Rectal smooth muscle tissue (tissue), 1 donor: ENCODE results near the gene CCDC82.

ENCODE experiments used
- H3K27ac ChIP-seq: one replicate; pipeline ENCODE4 v1.7.0; 2013; ENCODE audit warnings: low read depth, low read length, inconsistent platforms
- H3K27me3 ChIP-seq: one replicate; pipeline ENCODE4 v1.7.0; 2013; ENCODE audit warnings: low read length; ENCODE audit not compliant: control insufficient read depth, insufficient read depth
- H3K36me3 ChIP-seq: one replicate; pipeline ENCODE4 v1.7.0; 2013; ENCODE audit warnings: low read length; ENCODE audit not compliant: control insufficient read depth, insufficient read depth
- H3K4me1 ChIP-seq: one replicate; pipeline ENCODE4 v1.7.0; 2013; ENCODE audit warnings: low read length; ENCODE audit not compliant: control insufficient read depth, insufficient read depth
- H3K4me3 ChIP-seq: one replicate; pipeline ENCODE4 v1.7.0; 2013; ENCODE audit warnings: low read length
- H3K9ac ChIP-seq: one replicate; pipeline ENCODE4 v1.7.0; 2013; ENCODE audit warnings: low read length

CCDC82 gene

GRCh38 chr11:96356848-96357247, 32.9 kb downstream of the CCDC82 start:
- H3K36me3 ChIP-seq = peaks cover 7% of the 10 kb centered on the region
- no peak overlapping the region for H3K4me3 ChIP-seq
- H3K9ac ChIP-seq = no peak overlapping the region
- H3K27me3 ChIP-seq = no peaks in the 10 kb centered on the region
- no peak overlapping the region for H3K27ac ChIP-seq
- H3K4me1 ChIP-seq = no peaks in the 10 kb centered on the region

- no peaks in the 10 kb centered on the region for H3K27me3 ChIP-seq
- H3K27ac ChIP-seq = peak within 1 kb of the TSS; percentile 83
- peaks cover 9% of the 10 kb centered on the region for H3K4me1 ChIP-seq
- H3K4me3 ChIP-seq = peak within 1 kb of the TSS; percentile 98
- peak within 1 kb of the TSS; percentile 51 for H3K9ac ChIP-seq
- no peaks in the 10 kb centered on the region for H3K36me3 ChIP-seq
Observed at GRCh38 chr11:96342961-96343711, 46.6 kb downstream of the CCDC82 start, which contains the start of gene MAML2. MAML2 (minus strand) TSS chr11:96343195; CDS start chr11:96341895, 1,300 bp downstream.

DNA sequence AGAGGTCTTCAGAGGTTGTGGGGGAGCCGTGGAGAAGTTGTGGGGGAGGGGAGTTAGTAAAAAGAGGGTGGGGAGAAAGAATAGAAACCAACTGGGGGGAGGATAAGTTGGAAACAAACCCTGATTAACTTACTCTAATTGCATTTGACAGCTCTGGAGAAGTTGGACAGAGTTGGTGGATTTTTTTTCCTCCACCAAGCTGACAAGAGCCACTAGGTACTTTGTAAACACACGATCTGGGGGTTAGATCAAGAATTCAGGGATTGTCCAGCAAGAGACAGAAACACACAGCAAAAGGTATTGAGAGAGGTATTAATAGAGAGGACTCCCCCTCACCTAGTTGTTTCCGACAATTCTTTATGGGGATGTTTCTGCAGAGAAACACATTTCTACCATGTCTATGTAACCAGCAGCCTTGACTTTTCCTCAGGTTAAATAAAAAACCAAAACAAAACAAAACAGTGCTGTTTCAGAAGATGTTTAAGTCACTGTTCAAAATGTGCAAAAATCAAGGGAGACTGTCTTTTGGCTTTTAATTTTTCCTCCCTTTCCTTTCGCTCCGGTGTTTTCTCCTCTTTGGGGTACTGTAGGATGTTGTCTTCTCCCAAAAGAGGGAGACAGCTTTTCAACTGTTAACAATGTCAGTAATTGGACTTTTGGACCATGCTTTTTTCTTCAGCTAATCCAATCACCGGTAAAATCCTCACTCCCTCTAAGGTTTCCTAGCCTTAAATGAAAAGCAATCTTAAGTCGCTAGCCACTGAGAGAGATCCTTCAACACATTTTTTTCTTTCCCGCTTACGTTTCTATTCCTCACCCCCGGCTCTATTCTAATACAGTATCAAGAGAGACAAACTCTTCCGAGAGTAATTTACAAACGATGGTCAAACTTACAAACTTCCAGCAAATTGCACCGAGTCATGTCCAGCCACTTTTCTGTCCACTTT, 47.4 kb downstream of the CCDC82 start:
- H3K4me3 ChIP-seq = peak overlapping the region; percentile 98
- H3K27ac ChIP-seq = peak overlapping the region; percentile 83
- H3K9ac ChIP-seq = peak overlapping the region; percentile 51
- H3K4me1 ChIP-seq = peaks cover 9% of the 10 kb centered on the region
- no peaks in the 10 kb centered on the region for H3K36me3 ChIP-seq
- no peaks in the 10 kb centered on the region for H3K27me3 ChIP-seq

- no peak overlapping the region for H3K9ac ChIP-seq
- H3K4me1 ChIP-seq = peaks cover 9% of the 10 kb centered on the region
- no peaks in the 10 kb centered on the region for H3K27me3 ChIP-seq
- no peak overlapping the region for H3K27ac ChIP-seq
- no peaks in the 10 kb centered on the region for H3K36me3 ChIP-seq
- peak overlapping the region; percentile 98 for H3K4me3 ChIP-seq
Observed at GRCh38 chr11:96341211-96342013, 48.3 kb downstream of the CCDC82 start.

DNA sequence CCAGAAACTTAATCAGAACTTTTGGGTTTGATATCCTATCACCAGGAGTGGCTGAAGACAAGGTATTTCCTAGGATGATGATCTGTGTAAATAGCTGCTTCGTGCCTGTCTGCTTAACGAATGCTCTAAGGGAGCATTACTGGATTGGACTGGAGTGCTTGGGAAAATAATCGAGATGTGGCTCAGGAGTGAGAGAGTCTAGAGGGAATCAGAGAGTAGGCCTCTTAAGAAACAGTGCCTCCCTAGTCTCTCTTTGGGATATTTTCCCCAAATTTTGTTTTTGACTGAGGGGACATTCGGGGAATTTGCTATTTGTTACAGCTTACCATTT, 49.2 kb downstream of the CCDC82 start:
- peaks cover 9% of the 10 kb centered on the region for H3K4me1 ChIP-seq
- peak overlapping the region; percentile 98 for H3K4me3 ChIP-seq
- no peaks in the 10 kb centered on the region for H3K36me3 ChIP-seq
- no peak overlapping the region for H3K9ac ChIP-seq
- H3K27ac ChIP-seq = peak overlapping the region; percentile 70
- no peaks in the 10 kb centered on the region for H3K27me3 ChIP-seq

DNA sequence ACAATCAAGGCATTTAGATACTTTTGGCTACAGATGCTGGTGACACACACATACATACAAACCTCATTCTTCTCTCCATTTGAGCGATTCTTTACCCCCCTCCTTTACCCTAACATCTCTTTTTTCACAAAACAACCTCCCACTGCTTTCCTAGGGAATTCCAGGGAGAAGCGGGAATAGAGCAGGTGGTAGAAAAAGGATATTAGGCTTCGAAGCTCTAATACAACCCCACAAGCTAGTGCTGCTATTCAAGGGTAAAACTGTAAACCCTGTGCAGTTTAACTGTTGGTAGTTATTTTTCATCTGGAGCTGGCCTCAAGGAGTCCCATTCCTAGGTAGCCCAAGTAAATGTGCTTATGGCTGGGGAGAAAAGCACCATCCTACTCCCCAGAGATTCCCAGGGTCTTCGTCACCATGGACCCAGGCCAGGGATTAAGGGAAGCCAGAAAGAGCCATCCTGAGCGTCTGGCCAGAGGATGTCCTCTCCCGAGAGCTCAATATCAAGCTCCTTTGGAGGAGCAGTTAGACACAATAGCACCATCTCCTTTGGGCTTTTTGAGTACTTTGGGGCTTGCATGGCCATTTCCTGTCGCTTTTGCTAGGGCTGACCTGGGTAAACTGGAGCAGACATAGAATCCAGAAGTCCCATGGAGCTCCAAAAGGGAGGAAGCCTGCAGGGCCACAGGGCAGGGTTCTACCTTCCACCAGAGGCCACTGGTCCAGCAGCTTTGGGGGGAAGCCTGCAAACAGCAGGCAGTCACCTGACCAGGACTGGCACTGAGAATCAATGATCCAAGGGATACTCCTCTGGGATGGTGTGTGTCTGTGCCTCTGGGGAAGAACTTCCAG, 49.8 kb downstream of the CCDC82 start:
- Histone ChIP-seq H3K4me1 (peaks cover 9% of the 10 kb centered on the region), H3K4me3 (peak overlapping the region; percentile 98), H3K27me3 (no peaks in the 10 kb centered on the region), H3K36me3 (no peaks in the 10 kb centered on the region), H3K27ac (peak overlapping the region; percentile 70), H3K9ac (no peak overlapping the region)

DNA sequence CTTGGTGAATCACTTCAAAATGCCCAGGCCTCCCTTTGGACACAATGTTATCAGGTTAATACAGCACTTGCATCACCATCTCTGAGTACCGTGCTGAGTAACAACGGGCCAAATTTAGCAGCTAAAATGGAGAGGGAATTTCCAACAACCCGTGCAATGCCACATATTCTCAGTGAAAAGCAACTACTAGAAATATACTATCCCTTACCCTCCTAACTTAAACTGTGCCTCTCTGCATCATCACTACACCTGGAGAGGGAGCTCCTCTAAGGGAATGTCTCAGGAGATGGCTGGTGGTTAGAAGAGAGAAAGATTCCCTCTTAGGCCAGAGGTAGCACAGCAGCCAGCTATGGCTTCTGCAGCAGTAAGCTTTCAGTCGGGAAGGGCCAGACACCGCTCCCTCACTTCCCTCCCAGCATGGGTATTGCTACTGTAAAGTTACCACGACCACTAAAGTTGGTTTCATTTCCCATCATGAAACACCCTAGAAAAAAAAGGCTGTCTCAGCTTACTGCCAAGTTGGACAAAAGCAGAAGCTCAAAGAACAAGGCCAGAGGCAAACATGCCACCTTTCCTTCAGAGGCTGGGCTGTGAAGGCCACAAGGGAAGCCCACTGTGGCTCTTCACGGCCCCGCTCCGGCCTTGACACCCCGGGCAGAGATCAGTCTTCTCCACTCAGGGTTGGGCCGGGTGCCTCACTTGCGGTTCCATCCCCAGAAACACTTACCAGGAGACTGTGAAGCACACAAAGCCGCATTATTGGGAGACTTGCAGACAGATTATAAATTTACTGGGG, 50.6 kb downstream of the CCDC82 start:
- H3K4me1 ChIP-seq = peaks cover 9% of the 10 kb centered on the region
- H3K27me3 ChIP-seq = no peaks in the 10 kb centered on the region
- peak overlapping the region; percentile 24 for H3K9ac ChIP-seq
- peak overlapping the region; percentile 98 for H3K4me3 ChIP-seq
- H3K27ac ChIP-seq = peak overlapping the region; percentile 70
- H3K36me3 ChIP-seq = no peaks in the 10 kb centered on the region

- H3K36me3 ChIP-seq = no peaks in the 10 kb centered on the region
- no peak overlapping the region for H3K27ac ChIP-seq
- peaks cover 9% of the 10 kb centered on the region for H3K4me1 ChIP-seq
- no peak overlapping the region for H3K4me3 ChIP-seq
- H3K27me3 ChIP-seq = no peaks in the 10 kb centered on the region
- no peak overlapping the region for H3K9ac ChIP-seq
Observed at GRCh38 chr11:96337541-96338431, 51.9 kb downstream of the CCDC82 start.

DNA sequence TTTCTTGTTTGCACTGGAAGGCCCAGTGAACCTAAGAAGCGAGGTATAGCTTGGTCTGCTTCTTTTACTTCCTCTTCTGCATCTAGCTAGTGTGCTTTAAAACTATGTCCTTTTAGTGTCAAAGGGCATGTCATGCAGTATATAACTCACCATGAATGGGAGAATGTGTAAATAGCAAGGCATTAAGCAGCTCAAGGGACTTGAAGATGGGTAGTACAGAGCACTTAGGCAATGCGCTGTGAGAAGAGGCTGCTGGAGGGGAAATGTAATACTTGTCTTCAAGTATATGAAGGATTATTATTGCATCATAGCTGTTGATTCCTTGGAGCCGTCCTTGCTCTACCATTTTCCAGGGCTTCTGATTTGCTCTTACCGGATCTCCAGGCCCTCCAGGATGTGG, 54.3 kb downstream of the CCDC82 start:
- no peak overlapping the region for H3K27ac ChIP-seq
- H3K4me1 ChIP-seq = peaks cover 11% of the 10 kb centered on the region

DNA sequence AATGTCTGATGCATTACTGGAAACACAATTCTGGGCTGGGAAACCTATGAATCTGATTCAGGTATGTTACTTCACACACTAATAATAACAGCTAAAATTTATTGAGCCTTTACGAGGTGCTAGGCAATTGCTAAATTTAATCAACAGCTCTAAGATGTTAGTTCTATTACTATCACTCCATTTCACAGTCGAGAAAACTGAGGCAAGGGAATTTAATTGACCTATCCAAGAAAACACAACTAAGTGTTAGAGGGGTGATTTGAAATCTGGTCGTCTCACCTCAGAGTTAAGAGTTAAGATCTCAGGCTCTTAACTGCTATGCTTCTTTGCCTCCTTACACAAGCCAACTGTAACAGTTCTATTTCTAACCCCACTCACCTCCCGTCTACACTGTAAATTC, 55.5 kb downstream of the CCDC82 start:
- Histone ChIP-seq H3K4me3 (no peak overlapping the region), H3K27me3 (no peaks in the 10 kb centered on the region), H3K36me3 (no peaks in the 10 kb centered on the region), H3K27ac (no peak overlapping the region), H3K4me1 (peaks cover 7% of the 10 kb centered on the region), H3K9ac (no peak overlapping the region)

More for the DNA sequence above, 54.3 kb downstream of the CCDC82 start:
- H3K27me3 ChIP-seq = no peaks in the 10 kb centered on the region
- no peak overlapping the region for H3K4me3 ChIP-seq
- H3K9ac ChIP-seq = no peak overlapping the region
- H3K36me3 ChIP-seq = no peaks in the 10 kb centered on the region
